Peyer's patch (tissue), 4 donors: ENCODE results near the gene ABHD10. TPM values are rescaled to one million over a fixed set of nuclear protein-coding genes. Genes with fewer than 3 reads are reported as not detected.

ENCODE experiments used
- DNase-seq, 3 donors: peaks; one replicate each; pipeline ENCODE4 v3.0.0-alpha.2; 2017 to 2019
- H3K27ac ChIP-seq, 4 donors: fragments of 200-600 bp; sonication (generic); one replicate each; pipeline ENCODE4 v1.5.1; 2016 to 2019
- H3K27me3 ChIP-seq, 2 donors: fragments of 200-600 bp; sonication (generic); one replicate each; pipeline ENCODE4 v1.5.1; 2019
- H3K36me3 ChIP-seq, 3 donors: fragments of 200-600 bp; sonication (generic); one replicate each; pipeline ENCODE4 v1.5.1; 2016 to 2019
- H3K4me1 ChIP-seq, 4 donors: fragments of 200-600 bp; sonication (generic); one replicate each; pipeline ENCODE4 v1.5.1; 2016 to 2019
- H3K4me3 ChIP-seq, 4 donors: fragments of 200-600 bp; sonication (generic); 1 replicate in 3 of 4; 2 replicates in 1 of 4; pipeline ENCODE4 v1.5.1; 2016 to 2019; ENCODE audit warnings: mild to moderate bottlenecking in 1 of 4
- H3K9me3 ChIP-seq, 4 donors: fragments of 200-600 bp; sonication (generic); one replicate each; pipeline ENCODE4 v1.5.1; 2016 to 2019; ENCODE audit warnings: mild to moderate bottlenecking in 1 of 4
- POLR2A ChIP-seq, 2 donors: fragments of 450-650 bp; IDR thresholded peaks; one replicate each; pipeline ENCODE4 v1.5.1; 2017; ENCODE audit warnings: antibody characterized with exemption in 2 of 2, mild to moderate bottlenecking in 2 of 2, moderate library complexity in 2 of 2
- total RNA-seq, 4 donors: library from RNA; depleted of rRNA; stranded (reverse); fragments of >200 nt; gene quantifications; one replicate each; pipeline ENCODE4 v1.1.0, GENCODE V29; 2016
- TF ChIP-seq, protein P1 (sequence below), 6 experiments: fragments of 450-650 bp in 4 of 6; fragments of 200-600 bp in 2 of 6; sonication (generic) in 1 of 6; IDR thresholded peaks; one replicate each; pipeline ENCODE4 v1.5.1; 2017 to 2019; ENCODE audit warnings: antibody characterized with exemption in 6 of 6, mild to moderate bottlenecking in 3 of 6, moderate library complexity in 1 of 6

Gene ABHD10
- total RNA-seq, 4 donors from 2014 or later: 7.4 to 20.9 (median 11.8) TPM

DNA sequence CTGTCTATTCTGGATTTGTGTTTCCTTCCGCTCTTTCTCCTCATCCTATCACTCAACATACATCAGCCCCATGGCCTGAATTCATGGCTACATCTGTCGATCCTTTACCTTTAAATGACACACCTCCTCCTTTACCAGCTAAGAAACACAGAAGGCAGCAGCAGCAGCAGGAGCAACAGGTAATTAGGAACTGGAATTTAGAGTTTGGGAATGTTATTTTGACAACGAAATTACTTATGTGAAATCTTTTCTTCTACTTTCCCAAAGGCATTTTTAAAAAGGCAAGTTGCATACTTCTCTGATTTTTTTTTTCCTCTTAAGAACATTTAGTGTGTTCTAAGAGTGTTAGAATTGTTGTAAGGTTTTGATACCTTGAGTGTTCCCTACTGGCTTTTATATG is 29.1 kb upstream of the ABHD10 start:
- TF ChIP-seq, protein P1, sequence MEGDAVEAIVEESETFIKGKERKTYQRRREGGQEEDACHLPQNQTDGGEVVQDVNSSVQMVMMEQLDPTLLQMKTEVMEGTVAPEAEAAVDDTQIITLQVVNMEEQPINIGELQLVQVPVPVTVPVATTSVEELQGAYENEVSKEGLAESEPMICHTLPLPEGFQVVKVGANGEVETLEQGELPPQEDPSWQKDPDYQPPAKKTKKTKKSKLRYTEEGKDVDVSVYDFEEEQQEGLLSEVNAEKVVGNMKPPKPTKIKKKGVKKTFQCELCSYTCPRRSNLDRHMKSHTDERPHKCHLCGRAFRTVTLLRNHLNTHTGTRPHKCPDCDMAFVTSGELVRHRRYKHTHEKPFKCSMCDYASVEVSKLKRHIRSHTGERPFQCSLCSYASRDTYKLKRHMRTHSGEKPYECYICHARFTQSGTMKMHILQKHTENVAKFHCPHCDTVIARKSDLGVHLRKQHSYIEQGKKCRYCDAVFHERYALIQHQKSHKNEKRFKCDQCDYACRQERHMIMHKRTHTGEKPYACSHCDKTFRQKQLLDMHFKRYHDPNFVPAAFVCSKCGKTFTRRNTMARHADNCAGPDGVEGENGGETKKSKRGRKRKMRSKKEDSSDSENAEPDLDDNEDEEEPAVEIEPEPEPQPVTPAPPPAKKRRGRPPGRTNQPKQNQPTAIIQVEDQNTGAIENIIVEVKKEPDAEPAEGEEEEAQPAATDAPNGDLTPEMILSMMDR (IDR thresholded peaks at IDR 0.05): no peak
- TF ChIP-seq POLR2A (IDR thresholded peaks at IDR 0.05): no peak
- no peak overlapping the region for H3K27ac ChIP-seq
- H3K27me3 ChIP-seq: no peaks in the 10 kb centered on the region
- no peak for DNase-seq
- no peaks in the 10 kb centered on the region for H3K4me1 ChIP-seq
- H3K9me3 ChIP-seq: no peaks in the 10 kb centered on the region
- no peak overlapping the region for H3K4me3 ChIP-seq
- H3K36me3 ChIP-seq: no peaks in the 10 kb centered on the region

- TF ChIP-seq POLR2A (IDR thresholded peaks at IDR 0.05): no peak
- TF ChIP-seq, protein P1 (IDR thresholded peaks at IDR 0.05): no peak
- Histone ChIP-seq H3K27me3 (no peaks in the 10 kb centered on the region), H3K9me3 (no peaks in the 10 kb centered on the region), H3K4me3 (no peak overlapping the region), H3K27ac (no peak overlapping the region), H3K36me3 (no peaks in the 10 kb centered on the region), H3K4me1 (no peaks in the 10 kb centered on the region)
- no peak for DNase-seq
Measured at GRCh38 chr3:111951032-111951431, 27.8 kb upstream of the ABHD10 start.

- no peaks in the 10 kb centered on the region for H3K36me3 ChIP-seq
- H3K4me3 ChIP-seq: no peak overlapping the region
- DNase-seq: no peak
- H3K4me1 ChIP-seq: no peaks in the 10 kb centered on the region
- no peaks in the 10 kb centered on the region for H3K9me3 ChIP-seq
- no peaks in the 10 kb centered on the region for H3K27me3 ChIP-seq
- TF ChIP-seq, protein P1 (IDR thresholded peaks at IDR 0.05): no peak
- no peak for TF ChIP-seq POLR2A (IDR thresholded peaks at IDR 0.05)
- no peak overlapping the region for H3K27ac ChIP-seq
Measured at GRCh38 chr3:111952086-111952485, 26.7 kb upstream of the ABHD10 start.

DNA sequence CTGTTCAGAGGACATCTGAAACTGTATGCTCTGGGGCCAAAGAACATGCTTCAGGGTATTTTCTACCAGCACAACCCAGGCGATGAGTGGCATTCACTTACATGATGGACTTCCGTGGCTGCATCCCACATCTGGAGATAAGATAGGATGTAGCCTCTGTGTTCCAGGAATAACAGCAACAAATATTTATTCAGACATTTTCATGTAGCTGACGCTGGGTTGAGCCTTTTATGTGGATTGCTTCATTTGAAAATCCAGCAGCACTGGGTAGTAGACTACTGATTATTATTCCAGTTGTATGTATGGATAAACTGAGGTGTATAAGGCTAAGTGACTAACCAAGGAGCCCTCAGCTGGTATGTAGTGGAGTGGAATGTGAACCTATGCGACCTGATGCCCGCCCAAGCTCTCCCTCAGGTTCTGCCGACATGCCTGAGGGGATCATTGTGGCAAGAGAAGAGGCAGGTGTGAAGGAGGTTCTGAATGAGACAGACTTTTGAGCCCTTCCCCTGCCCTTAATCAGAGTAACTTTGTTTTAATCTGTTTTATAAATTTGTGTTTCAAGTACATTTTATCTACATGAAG is 25.9 kb upstream of the ABHD10 start:
- no peak for DNase-seq
- Histone ChIP-seq H3K4me1 (no peaks in the 10 kb centered on the region), H3K4me3 (no peak overlapping the region), H3K36me3 (no peaks in the 10 kb centered on the region), H3K27me3 (no peaks in the 10 kb centered on the region), H3K27ac (no peak overlapping the region), H3K9me3 (no peaks in the 10 kb centered on the region)
- TF ChIP-seq, protein P1 (IDR thresholded peaks at IDR 0.05): no peak
- TF ChIP-seq POLR2A (IDR thresholded peaks at IDR 0.05): no peak

GRCh38 chr3:111954228-111954990 is 24.4 kb upstream of the ABHD10 start:
- TF ChIP-seq, protein P1 (IDR thresholded peaks at IDR 0.05): no peak
- TF ChIP-seq POLR2A (IDR thresholded peaks at IDR 0.05): no peak
- no peak overlapping the region for H3K27ac ChIP-seq
- no peak for DNase-seq
- H3K4me3 ChIP-seq: no peak overlapping the region
- no peaks in the 10 kb centered on the region for H3K36me3 ChIP-seq
- no peaks in the 10 kb centered on the region for H3K4me1 ChIP-seq
- H3K9me3 ChIP-seq: no peaks in the 10 kb centered on the region
- no peaks in the 10 kb centered on the region for H3K27me3 ChIP-seq
